OCI-LY1 (cell line): ENCODE results near the gene CNTNAP2.

Experiments used
- H2AFZ ChIP-seq: fragments of 200-600 bp; sonication (generic), shearing (Covaris generic); 2 replicates; pipeline ENCODE4 v1.6.0; 2014; ENCODE audit warnings: antibody characterized with exemption, mild to moderate bottlenecking, low read length
- H3F3A ChIP-seq: fragments of 200-600 bp; sonication (generic), shearing (Covaris generic); 2 replicates; pipeline ENCODE4 v1.6.0; 2014; ENCODE audit warnings: mild to moderate bottlenecking, antibody characterized with exemption, low read length, moderate library complexity; ENCODE audit not compliant: insufficient read depth
- H3K27ac ChIP-seq: fragments of 200-600 bp; sonication (generic); 2 replicates; pipeline ENCODE4 v1.5.1; 2014; ENCODE audit warnings: low read length, mixed run types, mild to moderate bottlenecking, low read depth; ENCODE audit not compliant: poor library complexity, severe bottlenecking
- H3K27me3 ChIP-seq: fragments of 200-600 bp; sonication (generic); 2 replicates; pipeline ENCODE4 v1.6.0; 2014; ENCODE audit warnings: antibody characterized with exemption, mild to moderate bottlenecking, low read length, moderate library complexity; ENCODE audit not compliant: insufficient read depth
- H3K36me3 ChIP-seq: fragments of 200-600 bp; sonication (generic); 2 replicates; pipeline ENCODE4 v1.6.1; 2014; ENCODE audit warnings: mild to moderate bottlenecking, antibody characterized with exemption, low read length, moderate library complexity, mixed read lengths; ENCODE audit not compliant: insufficient read depth
- H3K4me1 ChIP-seq: fragments of 200-600 bp; sonication (generic); 2 replicates; pipeline ENCODE4 v1.5.1; 2014; ENCODE audit warnings: mild to moderate bottlenecking, low read length, moderate library complexity; ENCODE audit not compliant: insufficient read depth, severe bottlenecking
- H3K4me2 ChIP-seq: fragments of 200-600 bp; sonication (generic), shearing (Covaris generic); 2 replicates; pipeline ENCODE4 v1.6.1; 2014; ENCODE audit warnings: low read length
- H3K4me3 ChIP-seq: fragments of 200-600 bp; sonication (generic); 2 replicates; pipeline ENCODE4 v1.5.1; 2014; ENCODE audit warnings: low read length, low read depth, mild to moderate bottlenecking, mixed read lengths; ENCODE audit not compliant: poor library complexity, severe bottlenecking
- H3K79me2 ChIP-seq: fragments of 200-600 bp; shearing (Covaris generic); 2 replicates; pipeline ENCODE4 v1.6.1; 2016; ENCODE audit warnings: mixed run types, low read length, mixed read lengths; ENCODE audit not compliant: insufficient read depth
- H3K9ac ChIP-seq: fragments of 200-600 bp; sonication (generic), shearing (Covaris generic); 2 replicates; pipeline ENCODE4 v1.6.1; 2014; ENCODE audit warnings: mild to moderate bottlenecking, low read length, mixed read lengths
- H3K9me2 ChIP-seq: fragments of 200-600 bp; sonication (generic), shearing (Covaris generic); 2 replicates; pipeline ENCODE4 v1.6.1; 2014; ENCODE audit warnings: low read depth, mild to moderate bottlenecking, low read length, mixed read lengths
- H3K9me3 ChIP-seq: fragments of 200-600 bp; shearing (Covaris generic); 2 replicates; pipeline ENCODE4 v1.6.1; 2014; ENCODE audit warnings: low read length, mixed read lengths
- H4K20me1 ChIP-seq: fragments of 200-600 bp; sonication (generic), shearing (Covaris generic); 2 replicates; pipeline ENCODE4 v1.6.0; 2016; ENCODE audit warnings: mild to moderate bottlenecking, low read length; ENCODE audit not compliant: insufficient read depth
- CTCF ChIP-seq: fragments of 200-600 bp; sonication (generic), shearing (Covaris generic); IDR thresholded peaks from 2 replicates; pipeline ENCODE4 v1.5.1; 2017; ENCODE audit warnings: mild to moderate bottlenecking, antibody characterized with exemption, low read length, moderate library complexity, mixed read lengths
- EZH2 ChIP-seq: fragments of 200-600 bp; sonication (generic), shearing (Covaris generic); IDR thresholded peaks from 2 replicates; pipeline ENCODE4 v1.8.0; 2017; ENCODE audit warnings: borderline replicate concordance, mixed run types, mild to moderate bottlenecking, antibody characterized with exemption, low read length, moderate library complexity, mixed read lengths

Gene CNTNAP2

GRCh38 chr7:147563669-147564068, 1447.1 kb downstream of the CNTNAP2 start:
- Histone ChIP-seq H3K4me2 (no peak overlapping the region), H3K79me2 (no peaks in the 10 kb centered on the region), H3K36me3 (no peaks in the 10 kb centered on the region), H4K20me1 (no peaks in the 10 kb centered on the region), H3K4me1 (no peaks in the 10 kb centered on the region), H3K27me3 (no peaks in the 10 kb centered on the region), H3K9me3 (no peaks in the 10 kb centered on the region), H3K27ac (no peak overlapping the region), H3K4me3 (no peak overlapping the region), H3K9ac (no peak overlapping the region), H2AFZ (no peak overlapping the region), H3F3A (no peaks in the 10 kb centered on the region), H3K9me2 (no peaks in the 10 kb centered on the region)
- no peak for TF ChIP-seq CTCF
- TF ChIP-seq EZH2 = no peak

- no peaks in the 10 kb centered on the region for H3K79me2 ChIP-seq
- no peaks in the 10 kb centered on the region for H3K4me1 ChIP-seq
- H3K27ac ChIP-seq = no peak overlapping the region
- H3K4me3 ChIP-seq = no peak overlapping the region
- H4K20me1 ChIP-seq = no peaks in the 10 kb centered on the region
- no peak overlapping the region for H3K9ac ChIP-seq
- H2AFZ ChIP-seq = no peak overlapping the region
- H3K27me3 ChIP-seq = no peaks in the 10 kb centered on the region
- H3F3A ChIP-seq = no peaks in the 10 kb centered on the region
- H3K9me2 ChIP-seq = no peaks in the 10 kb centered on the region
- H3K9me3 ChIP-seq = no peaks in the 10 kb centered on the region
- no peak for TF ChIP-seq EZH2
- TF ChIP-seq CTCF = no peak
- H3K36me3 ChIP-seq = no peaks in the 10 kb centered on the region
- H3K4me2 ChIP-seq = no peak overlapping the region
Measured at GRCh38 chr7:147564786-147565476, 1448.3 kb downstream of the CNTNAP2 start.

GRCh38 chr7:147567043-147567442, 1450.4 kb downstream of the CNTNAP2 start:
- peaks cover 8% of the 10 kb centered on the region for H3K4me1 ChIP-seq

More at GRCh38 chr7:147567043-147567442, 1450.4 kb downstream of the CNTNAP2 start:
- no peaks in the 10 kb centered on the region for H4K20me1 ChIP-seq
- H3K9ac ChIP-seq = no peak overlapping the region
- H3K36me3 ChIP-seq = no peaks in the 10 kb centered on the region
- H3K9me3 ChIP-seq = no peaks in the 10 kb centered on the region
- no peaks in the 10 kb centered on the region for H3K79me2 ChIP-seq
- TF ChIP-seq EZH2 = no peak
- no peak for TF ChIP-seq CTCF
- H3K4me3 ChIP-seq = no peak overlapping the region
- no peaks in the 10 kb centered on the region for H3K9me2 ChIP-seq
- no peaks in the 10 kb centered on the region for H3K27me3 ChIP-seq
- no peaks in the 10 kb centered on the region for H3F3A ChIP-seq
- H3K4me2 ChIP-seq = no peak overlapping the region
- H2AFZ ChIP-seq = no peak overlapping the region
- H3K27ac ChIP-seq = no peak overlapping the region
